Measurements from ENCODE around the gene MRPL27.
"Not testable (repeated sequence)": the region's sequence is repeated elsewhere in the genome, so short reads cannot be mapped to it uniquely, and the experiment has no call there.

Gene MRPL27

GRCh38 chr17:50407921-50408320 lies 34.9 kb upstream of the MRPL27 start:
- H3K4me3 ChIP-seq (ENCODE audit: low read depth, low read length), result no peak overlapping the region
- TF ChIP-seq CTCF (IDR thresholded peaks at IDR 0.05; ENCODE audit: insufficient read depth, low read depth, low read length, missing control alignments), result no peak
- DNase-seq (ENCODE audit: low read depth), result no peak

- no peak for DNase-seq (ENCODE audit: low read depth)
These were observed 33.6 kb upstream of the MRPL27 start for GRCh38 chr17:50406578-50406977.

GRCh38 chr17:50405351-50405750 lies 32.4 kb upstream of the MRPL27 start:
- not testable (repeated sequence) for DNase-seq (ENCODE audit: low read depth)

More at GRCh38 chr17:50406578-50406977, 33.6 kb upstream of the MRPL27 start:
- TF ChIP-seq CTCF (IDR thresholded peaks at IDR 0.05; ENCODE audit: insufficient read depth, low read depth, low read length, missing control alignments), result no peak
- no peak overlapping the region for H3K4me3 ChIP-seq (ENCODE audit: low read depth, low read length)

GRCh38 chr17:50399591-50399990 lies 26.6 kb upstream of the MRPL27 start:
- not testable (repeated sequence) for H3K4me3 ChIP-seq (ENCODE audit: low read depth, low read length)

More at GRCh38 chr17:50405351-50405750, 32.4 kb upstream of the MRPL27 start:
- not testable (repeated sequence) for H3K4me3 ChIP-seq (ENCODE audit: low read depth, low read length)

GRCh38 chr17:50398672-50399071 lies 25.7 kb upstream of the MRPL27 start:
- not testable (repeated sequence) for H3K4me3 ChIP-seq (ENCODE audit: low read depth, low read length); DNase-seq (ENCODE audit: low read depth)

More at GRCh38 chr17:50399591-50399990, 26.6 kb upstream of the MRPL27 start:
- DNase-seq (ENCODE audit: low read depth), result not testable (repeated sequence)

GRCh38 chr17:50397919-50398285 lies 24.9 kb upstream of the MRPL27 start:
- H3K4me3 ChIP-seq (ENCODE audit: low read depth, low read length), result no peak overlapping the region
- no peak for DNase-seq (ENCODE audit: low read depth)
- TF ChIP-seq CTCF (IDR thresholded peaks at IDR 0.05; ENCODE audit: insufficient read depth, low read depth, low read length, missing control alignments), result no peak

- peak; percentile 99 for TF ChIP-seq CTCF (IDR thresholded peaks at IDR 0.05; ENCODE audit: insufficient read depth, low read depth, low read length, missing control alignments)
- H3K4me3 ChIP-seq (ENCODE audit: low read depth, low read length), result peak within 1 kb of the TSS; percentile 96
- DNase-seq (ENCODE audit: low read depth), result peak; percentile 93
These were observed 24.3 kb upstream of the MRPL27 start, which contains the start of gene LRRC59 for GRCh38 chr17:50397111-50397918. Gene LRRC59 (minus strand): TSS chr17:50397523. CDS start chr17:50397317, 206 bp downstream.

GRCh38 chr17:50396261-50397110 lies 23.5 kb upstream of the MRPL27 start:
- DNase-seq (ENCODE audit: low read depth), result peak; percentile 42
- H3K4me3 ChIP-seq (ENCODE audit: low read depth, low read length), result peak overlapping the region; percentile 96
- TF ChIP-seq CTCF (IDR thresholded peaks at IDR 0.05; ENCODE audit: insufficient read depth, low read depth, low read length, missing control alignments), result no peak
